GM12874 (cell line): ENCODE data around the gene TPGS2.

Experiments used
- CTCF ChIP-seq: IDR thresholded peaks from 2 replicates; pipeline ENCODE4 v1.5.1; 2011; ENCODE audit warnings: low read depth, mild to moderate bottlenecking, control low read depth, low read length, moderate library complexity; ENCODE audit not compliant: insufficient read depth

Gene TPGS2

GRCh38 chr18:36783792-36784191, 45.0 kb downstream of the TPGS2 start:
- TF ChIP-seq CTCF, result no peak

- TF ChIP-seq CTCF, result no peak
Measured at GRCh38 chr18:36782710-36783109, 46.1 kb downstream of the TPGS2 start.

- TF ChIP-seq CTCF, result no peak
Measured at GRCh38 chr18:36780748-36781147, 48.1 kb downstream of the TPGS2 start.

GRCh38 chr18:36777566-36777965, 51.2 kb downstream of the TPGS2 start:
- TF ChIP-seq CTCF, result no peak

GRCh38 chr18:36776650-36777049, 52.2 kb downstream of the TPGS2 start:
- TF ChIP-seq CTCF, result no peak

- no peak for TF ChIP-seq CTCF
Measured at GRCh38 chr18:36775396-36775795, 53.4 kb downstream of the TPGS2 start.

GRCh38 chr18:36772241-36772723, 56.5 kb downstream of the TPGS2 start:
- TF ChIP-seq CTCF, result no peak

GRCh38 chr18:36771245-36771644, 57.6 kb downstream of the TPGS2 start:
- TF ChIP-seq CTCF, result no peak
